Stimulated activated naive CD8-positive, alpha-beta T cell treated with anti-CD3 and anti-CD28 coated beads, Interleukin-15, Interleukin-2, amounts not matched to agents 100 ng/mL and 50 ng/mL, for 24 hours (primary cell): Measurements from ENCODE around the gene CCDC138.

Source experiments
- H3K27ac Mint-ChIP-seq: one replicate; pipeline ENCODE4 v1.8.0; 2021; ENCODE audit warnings: mild to moderate bottlenecking, mixed read lengths
- H3K27me3 Mint-ChIP-seq: one replicate; pipeline ENCODE4 v1.8.0; 2021; ENCODE audit warnings: mixed read lengths
- H3K36me3 Mint-ChIP-seq: one replicate; pipeline ENCODE4 v1.8.0; 2021; ENCODE audit warnings: low read depth, mixed read lengths
- H3K4me1 Mint-ChIP-seq: one replicate; pipeline ENCODE4 v1.8.0; 2021; ENCODE audit warnings: low read depth, mixed read lengths
- H3K4me3 Mint-ChIP-seq: one replicate; pipeline ENCODE4 v1.8.0; 2021; ENCODE audit warnings: mild to moderate bottlenecking, mixed read lengths
- H3K9me3 Mint-ChIP-seq: one replicate; pipeline ENCODE4 v1.8.0; 2021; ENCODE audit warnings: mixed read lengths

CCDC138 gene

GRCh38 chr2:108895188-108895587 lies 108.6 kb downstream of the CCDC138 start:
- Mint-ChIP-seq H3K36me3 (peaks cover 32% of the 10 kb centered on the region), H3K27me3 (no peaks in the 10 kb centered on the region)

DNA sequence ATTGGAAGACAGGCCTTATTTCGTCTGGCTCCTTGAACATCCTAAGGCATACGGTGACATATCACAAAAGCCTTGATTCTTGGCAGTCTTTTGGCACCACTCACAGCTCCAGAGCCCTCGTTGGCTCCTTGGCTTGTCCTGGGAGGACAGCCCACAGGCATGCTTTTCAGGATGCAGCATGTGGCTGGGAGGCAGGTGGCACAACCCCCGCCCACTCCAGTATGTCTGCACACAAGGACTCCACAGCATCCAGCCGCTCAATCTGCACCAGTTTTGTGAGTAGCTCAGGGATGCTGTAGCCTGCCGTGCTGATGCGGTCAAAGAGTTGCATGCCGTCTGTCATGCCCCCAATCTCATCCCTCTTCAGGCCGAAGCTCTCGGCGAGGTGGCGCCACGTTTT lies 110.2 kb downstream of the CCDC138 start:
- H3K9me3 Mint-ChIP-seq = peaks cover 8% of the 10 kb centered on the region
- H3K4me3 Mint-ChIP-seq = no peak overlapping the region
- H3K4me1 Mint-ChIP-seq = peaks cover 4% of the 10 kb centered on the region
- H3K36me3 Mint-ChIP-seq = peaks cover 40% of the 10 kb centered on the region
- no peak overlapping the region for H3K27ac Mint-ChIP-seq
- H3K27me3 Mint-ChIP-seq = no peaks in the 10 kb centered on the region

More at GRCh38 chr2:108895188-108895587, 108.6 kb downstream of the CCDC138 start:
- peaks cover 4% of the 10 kb centered on the region for H3K4me1 Mint-ChIP-seq
- no peak overlapping the region for H3K27ac Mint-ChIP-seq
- H3K4me3 Mint-ChIP-seq = no peak overlapping the region
- H3K9me3 Mint-ChIP-seq = peaks cover 4% of the 10 kb centered on the region

- H3K36me3 Mint-ChIP-seq = peaks cover 39% of the 10 kb centered on the region
- no peaks in the 10 kb centered on the region for H3K27me3 Mint-ChIP-seq
- H3K27ac Mint-ChIP-seq = no peak overlapping the region
- no peak overlapping the region for H3K4me3 Mint-ChIP-seq
- H3K9me3 Mint-ChIP-seq = peaks cover 4% of the 10 kb centered on the region
- peaks cover 4% of the 10 kb centered on the region for H3K4me1 Mint-ChIP-seq
Measured at GRCh38 chr2:108898315-108899082, 111.9 kb downstream of the CCDC138 start.

DNA sequence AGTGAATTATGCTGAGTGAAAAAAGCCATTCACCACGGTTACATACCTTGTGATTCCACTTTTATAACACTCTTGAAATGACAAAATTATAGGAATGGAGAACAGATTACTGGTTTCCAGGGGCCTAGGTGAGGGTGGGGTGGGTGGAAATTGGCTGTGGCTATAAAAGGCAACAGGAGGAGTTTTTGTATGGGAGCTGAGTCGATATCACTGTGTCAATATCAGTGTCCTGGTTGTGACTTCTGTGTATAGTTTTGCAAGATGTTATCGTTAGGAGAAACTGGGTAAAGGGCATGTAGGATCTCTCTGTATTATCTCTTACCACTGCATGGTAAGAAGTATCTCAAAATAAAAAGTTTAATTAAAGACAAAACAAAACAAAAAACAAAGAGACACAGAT lies 118.1 kb downstream of the CCDC138 start:
- Mint-ChIP-seq H3K4me3 (no peak overlapping the region), H3K27me3 (no peaks in the 10 kb centered on the region), H3K9me3 (peaks cover 4% of the 10 kb centered on the region), H3K27ac (no peak overlapping the region), H3K36me3 (peaks cover 19% of the 10 kb centered on the region), H3K4me1 (no peaks in the 10 kb centered on the region)

DNA sequence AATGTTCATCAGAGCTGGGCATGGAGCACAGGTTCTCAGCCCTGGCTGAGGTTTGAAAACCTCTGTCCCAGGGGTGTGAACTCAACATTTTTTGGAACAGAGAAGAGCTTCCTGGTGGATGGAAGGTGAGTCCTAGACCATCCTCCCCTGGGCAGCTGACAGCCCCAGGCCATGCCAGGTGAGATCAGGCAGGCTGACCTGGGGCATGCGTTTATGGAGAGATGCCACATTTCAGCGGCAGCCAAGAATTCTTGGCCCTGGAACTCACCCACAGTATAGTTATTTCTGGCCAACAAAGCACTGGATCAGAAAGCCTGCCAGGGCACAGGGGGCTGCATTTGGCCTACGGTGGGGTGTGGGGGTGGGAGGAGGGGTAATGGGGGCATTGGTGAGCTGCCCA lies 118.6 kb downstream of the CCDC138 start:
- Mint-ChIP-seq H3K4me3 (no peak overlapping the region), H3K4me1 (no peaks in the 10 kb centered on the region)

DNA sequence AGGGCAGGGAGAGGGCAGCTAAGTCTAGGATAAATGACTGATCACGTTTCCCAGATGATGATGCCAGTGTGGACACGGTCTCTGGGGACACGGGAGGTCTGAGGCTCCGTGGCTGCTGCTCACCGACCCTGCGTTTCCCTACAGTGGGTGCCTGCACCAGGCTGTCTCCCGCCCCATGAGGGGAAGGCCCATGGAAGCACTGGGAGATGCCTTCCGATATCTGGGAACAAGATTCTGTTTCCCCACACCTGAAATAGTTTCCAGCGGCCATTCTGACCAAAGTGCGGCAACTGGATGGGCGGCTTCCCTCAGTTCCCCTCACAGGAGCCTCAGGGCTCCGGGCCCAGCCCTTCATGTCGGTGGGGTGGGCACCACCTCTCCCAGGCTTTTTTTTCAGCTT lies 119.3 kb downstream of the CCDC138 start:
- Mint-ChIP-seq H3K36me3 (peaks cover 14% of the 10 kb centered on the region), H3K27me3 (no peaks in the 10 kb centered on the region), H3K27ac (no peak overlapping the region), H3K4me1 (no peaks in the 10 kb centered on the region), H3K9me3 (peaks cover 4% of the 10 kb centered on the region), H3K4me3 (no peak overlapping the region)

More for the DNA sequence above, 118.6 kb downstream of the CCDC138 start:
- H3K27ac Mint-ChIP-seq = no peak overlapping the region
- peaks cover 19% of the 10 kb centered on the region for H3K36me3 Mint-ChIP-seq
- H3K9me3 Mint-ChIP-seq = peaks cover 4% of the 10 kb centered on the region
- H3K27me3 Mint-ChIP-seq = no peaks in the 10 kb centered on the region

GRCh38 chr2:108906403-108907077 lies 120.0 kb downstream of the CCDC138 start:
- H3K27ac Mint-ChIP-seq = no peak overlapping the region
- H3K4me1 Mint-ChIP-seq = no peaks in the 10 kb centered on the region
- peaks cover under 1% of the 10 kb centered on the region for H3K9me3 Mint-ChIP-seq
- H3K27me3 Mint-ChIP-seq = no peaks in the 10 kb centered on the region
- H3K4me3 Mint-ChIP-seq = no peak overlapping the region
- H3K36me3 Mint-ChIP-seq = peaks cover 8% of the 10 kb centered on the region

- no peaks in the 10 kb centered on the region for H3K27me3 Mint-ChIP-seq
- H3K9me3 Mint-ChIP-seq = no peaks in the 10 kb centered on the region
- peaks cover 4% of the 10 kb centered on the region for H3K36me3 Mint-ChIP-seq
- no peak overlapping the region for H3K27ac Mint-ChIP-seq
- H3K4me1 Mint-ChIP-seq = no peaks in the 10 kb centered on the region
- no peak overlapping the region for H3K4me3 Mint-ChIP-seq
Measured at GRCh38 chr2:108907822-108908712, 121.5 kb downstream of the CCDC138 start.

DNA sequence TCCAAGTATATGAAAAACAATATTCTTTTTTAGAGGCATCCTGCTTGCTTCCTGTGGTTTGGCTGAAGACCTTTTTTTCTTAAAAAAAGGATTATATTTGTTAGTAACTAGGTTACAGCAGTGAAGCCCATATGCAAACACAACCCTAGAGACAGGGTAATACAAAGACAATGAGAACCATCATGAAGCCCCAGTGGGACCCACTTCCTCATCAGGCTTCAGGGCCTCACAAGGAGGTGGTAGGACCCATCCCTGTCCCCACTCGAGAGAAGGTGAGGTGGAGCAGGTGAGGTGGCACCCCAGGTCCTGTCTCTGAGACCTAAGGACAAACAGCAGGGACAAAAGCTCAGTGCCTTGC lies 122.1 kb downstream of the CCDC138 start:
- Mint-ChIP-seq H3K27ac (no peak overlapping the region), H3K27me3 (no peaks in the 10 kb centered on the region), H3K4me3 (no peak overlapping the region), H3K9me3 (no peaks in the 10 kb centered on the region), H3K36me3 (no peaks in the 10 kb centered on the region), H3K4me1 (no peaks in the 10 kb centered on the region)

DNA sequence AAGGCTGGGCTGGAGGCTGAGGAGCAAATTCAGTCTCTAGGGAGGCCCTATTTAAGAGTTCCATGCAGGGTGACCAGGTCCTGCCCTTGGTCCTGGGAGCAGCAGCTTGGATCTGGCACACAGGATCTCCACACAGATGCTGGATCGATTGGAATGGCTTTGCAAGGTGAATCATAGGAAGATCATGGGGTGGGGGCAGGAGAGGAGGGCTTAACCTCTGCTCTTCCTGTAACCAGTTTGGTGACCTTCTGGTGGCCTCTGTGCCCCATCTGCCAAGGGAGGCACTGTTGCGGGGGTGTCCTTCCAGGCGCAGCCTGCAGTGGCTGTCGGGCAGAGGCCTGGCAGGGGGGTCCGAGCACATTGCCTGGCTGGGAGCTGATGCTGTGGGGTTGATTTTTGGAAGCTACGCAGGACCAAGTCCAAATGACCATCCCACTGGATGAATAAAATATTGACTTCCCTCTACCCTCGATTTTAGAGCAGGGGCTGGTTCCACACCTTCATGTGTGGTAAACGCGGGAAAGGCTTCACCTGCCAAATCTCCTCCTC lies 122.8 kb downstream of the CCDC138 start:
- Mint-ChIP-seq H3K27me3 (no peaks in the 10 kb centered on the region), H3K36me3 (no peaks in the 10 kb centered on the region), H3K27ac (no peak overlapping the region), H3K9me3 (no peaks in the 10 kb centered on the region), H3K4me3 (no peak overlapping the region), H3K4me1 (no peaks in the 10 kb centered on the region)

DNA sequence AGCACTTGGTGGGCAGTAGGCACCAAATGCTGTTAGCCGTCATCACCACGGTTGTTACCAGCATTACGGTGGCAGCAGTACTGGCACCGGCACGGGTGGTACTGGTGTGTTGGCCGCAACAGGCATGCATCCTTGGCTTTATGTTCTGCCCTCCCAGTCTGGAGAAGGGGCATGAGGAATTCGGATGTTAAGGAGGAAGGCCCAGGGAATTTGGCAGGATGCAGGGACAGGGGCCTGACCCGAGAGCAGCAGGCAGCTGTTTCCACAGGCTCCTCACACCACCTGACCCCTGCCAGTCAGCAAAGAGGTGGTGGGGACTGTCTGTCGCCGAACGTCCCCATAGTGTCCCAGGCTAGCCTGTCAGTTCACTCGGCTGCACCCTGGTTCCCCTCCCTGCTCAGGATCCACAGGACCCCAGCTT lies 123.5 kb downstream of the CCDC138 start:
- H3K9me3 Mint-ChIP-seq = no peaks in the 10 kb centered on the region
- H3K36me3 Mint-ChIP-seq = no peaks in the 10 kb centered on the region
- H3K27ac Mint-ChIP-seq = no peak overlapping the region
- H3K4me1 Mint-ChIP-seq = no peaks in the 10 kb centered on the region
- no peak overlapping the region for H3K4me3 Mint-ChIP-seq
- no peaks in the 10 kb centered on the region for H3K27me3 Mint-ChIP-seq

- Mint-ChIP-seq H3K9me3 (no peaks in the 10 kb centered on the region), H3K4me3 (no peak overlapping the region)
Measured at GRCh38 chr2:108910541-108911396, 124.2 kb downstream of the CCDC138 start.

DNA sequence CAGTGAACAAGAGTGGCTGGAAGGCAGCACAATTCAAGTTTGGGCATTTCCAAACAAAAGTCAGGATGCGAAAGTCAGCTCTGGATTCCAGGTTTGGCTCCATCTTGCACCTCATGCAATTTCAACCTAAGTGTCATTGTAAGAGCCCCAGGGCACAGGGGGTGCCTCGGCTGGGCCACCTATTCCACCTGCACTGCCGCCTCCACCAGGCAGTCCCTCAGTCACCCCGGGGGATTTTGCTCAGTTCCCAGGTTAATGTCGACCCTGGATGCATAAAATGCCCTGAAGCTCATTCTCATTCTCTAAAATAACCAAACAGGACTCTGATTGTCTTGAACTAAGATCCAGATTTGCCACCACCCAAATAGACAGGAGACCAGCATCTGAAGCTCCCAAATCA lies 124.8 kb downstream of the CCDC138 start:
- Mint-ChIP-seq H3K4me3 (no peak overlapping the region), H3K27me3 (no peaks in the 10 kb centered on the region), H3K9me3 (no peaks in the 10 kb centered on the region), H3K4me1 (no peaks in the 10 kb centered on the region), H3K27ac (no peak overlapping the region), H3K36me3 (no peaks in the 10 kb centered on the region)

More at GRCh38 chr2:108910541-108911396, 124.2 kb downstream of the CCDC138 start:
- Mint-ChIP-seq H3K27me3 (no peaks in the 10 kb centered on the region), H3K27ac (no peak overlapping the region), H3K4me1 (no peaks in the 10 kb centered on the region), H3K36me3 (no peaks in the 10 kb centered on the region)
